HG02678 (cell line): ENCODE data around the gene UBE2M.

Experiments
- ATAC-seq: cut with Tn5 transposase; IDR thresholded peaks from one replicate; pipeline ENCODE4 v1.9.1; 2021; ENCODE audit warnings: mild to moderate bottlenecking, moderate library complexity; ENCODE audit not compliant: unreplicated experiment

The UBE2M gene

GRCh38 chr19:58571575-58571947, 13.2 kb upstream of the UBE2M start:
- ATAC-seq = no peak

- no peak for ATAC-seq
These were observed 12.6 kb upstream of the UBE2M start for GRCh38 chr19:58570770-58571574.

- ATAC-seq = no peak
These were observed 11.7 kb upstream of the UBE2M start for GRCh38 chr19:58569943-58570670.

GRCh38 chr19:58569191-58569942, 11.0 kb upstream of the UBE2M start:
- ATAC-seq = no peak

- ATAC-seq = no peak
These were observed 10.2 kb upstream of the UBE2M start for GRCh38 chr19:58568453-58569130.

GRCh38 chr19:58566989-58567388, 8.6 kb upstream of the UBE2M start:
- no peak for ATAC-seq

GRCh38 chr19:58563823-58564222, 5.4 kb upstream of the UBE2M start:
- no peak for ATAC-seq

- no peak for ATAC-seq
These were observed 4.7 kb upstream of the UBE2M start for GRCh38 chr19:58563034-58563573.

- no peak for ATAC-seq
These were observed 4.0 kb upstream of the UBE2M start for GRCh38 chr19:58562122-58563033.

GRCh38 chr19:58561373-58562121, 3.1 kb upstream of the UBE2M start:
- ATAC-seq = no peak

GRCh38 chr19:58560921-58561320, 2.5 kb upstream of the UBE2M start:
- no peak for ATAC-seq

GRCh38 chr19:58560007-58560887, 1.8 kb upstream of the UBE2M start:
- no peak for ATAC-seq

- ATAC-seq = peak; percentile 31
These were observed 1.0 kb upstream of the UBE2M start for GRCh38 chr19:58559275-58560006.

- ATAC-seq = peak; percentile 57
These were observed 338 bp upstream of the UBE2M start for GRCh38 chr19:58558623-58559274.

- no peak for ATAC-seq
These were observed 968 bp downstream of the UBE2M start for GRCh38 chr19:58557221-58558065.

GRCh38 chr19:58556622-58557220, 1.7 kb downstream of the UBE2M start:
- no peak for ATAC-seq
